HG03280 (cell line): ENCODE data around the gene STAM.
"Not testable (repeated sequence)": the region's sequence is repeated elsewhere in the genome, so short reads cannot be mapped to it uniquely, and the experiment has no call there.

Experiments used
- ATAC-seq: cut with Tn5 transposase; IDR thresholded peaks from one replicate; pipeline ENCODE4 v1.9.1; 2021; ENCODE audit warnings: mild to moderate bottlenecking, moderate library complexity; ENCODE audit not compliant: unreplicated experiment

Gene STAM

DNA sequence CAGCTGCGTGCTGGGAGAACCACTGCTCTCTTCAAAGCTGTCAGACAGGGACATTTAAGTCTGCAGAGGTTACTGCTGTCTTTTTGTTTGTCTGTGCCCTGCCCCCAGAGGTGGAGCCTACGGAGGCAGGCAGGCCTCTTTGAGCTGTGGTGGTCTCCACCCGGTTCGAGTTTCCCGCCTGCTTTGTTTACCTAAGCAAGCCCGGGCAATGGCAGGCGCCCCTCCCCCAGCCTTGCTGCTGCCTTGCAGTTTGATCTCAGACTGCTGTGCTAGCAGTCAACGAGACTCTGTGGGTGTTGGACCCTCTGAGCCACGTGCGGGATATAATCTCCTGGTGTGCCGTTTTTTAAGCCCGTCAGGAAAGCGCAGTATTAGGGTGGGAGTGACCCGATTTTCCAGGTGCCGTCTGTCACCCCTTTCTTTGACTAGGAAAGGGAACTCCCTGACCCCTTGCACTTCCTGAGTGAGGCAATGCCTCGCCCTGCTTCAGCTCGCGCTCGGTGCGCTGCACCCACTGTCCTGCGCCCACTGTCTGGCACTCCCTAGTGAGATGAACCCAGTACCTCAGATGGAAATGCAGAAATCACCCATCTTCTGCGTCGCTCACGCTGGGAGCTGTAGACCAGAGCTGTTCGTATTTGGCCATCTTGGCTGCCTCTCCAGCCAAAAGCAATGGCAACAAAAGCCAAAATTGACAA is 78.5 kb downstream of the STAM start:
- not testable (repeated sequence) for ATAC-seq

DNA sequence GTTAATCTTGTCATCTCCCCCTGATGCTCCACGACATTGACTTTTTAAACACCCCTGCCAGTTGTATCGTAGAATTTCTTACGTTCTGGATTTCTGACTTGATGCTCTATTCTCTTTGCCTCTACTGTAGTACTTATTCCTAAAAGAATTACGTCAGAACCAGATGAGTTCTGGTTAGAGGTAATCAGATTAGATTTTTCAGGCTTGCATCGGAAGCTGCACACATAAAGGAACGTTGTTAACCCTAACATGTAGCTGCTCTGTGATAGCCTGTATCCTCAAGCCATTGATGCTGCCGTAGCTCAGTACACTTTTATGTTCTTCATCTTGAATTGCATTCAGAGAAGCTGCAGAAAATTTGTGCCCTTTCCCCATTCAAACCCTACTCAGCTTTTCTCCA is 81.8 kb downstream of the STAM start:
- no peak for ATAC-seq

DNA sequence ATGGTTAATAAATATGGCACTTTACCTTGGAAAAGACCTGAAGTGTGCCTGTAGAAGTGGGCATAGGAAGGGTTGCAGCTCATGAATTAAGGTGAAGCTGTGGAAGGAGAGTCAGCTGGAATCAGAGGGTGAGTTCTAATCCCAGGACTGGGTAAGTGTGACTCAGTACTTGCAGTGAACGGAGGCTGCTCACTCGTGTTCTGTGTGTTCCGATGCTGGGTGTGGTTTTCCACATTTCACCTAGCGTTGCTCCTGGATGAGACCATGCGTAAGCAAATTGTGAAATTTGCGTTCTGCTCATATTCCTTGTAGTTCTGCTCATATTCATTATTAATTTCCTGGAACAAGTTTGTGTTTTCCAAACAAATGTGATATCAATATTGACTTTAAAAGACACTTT is 85.7 kb downstream of the STAM start:
- no peak for ATAC-seq

DNA sequence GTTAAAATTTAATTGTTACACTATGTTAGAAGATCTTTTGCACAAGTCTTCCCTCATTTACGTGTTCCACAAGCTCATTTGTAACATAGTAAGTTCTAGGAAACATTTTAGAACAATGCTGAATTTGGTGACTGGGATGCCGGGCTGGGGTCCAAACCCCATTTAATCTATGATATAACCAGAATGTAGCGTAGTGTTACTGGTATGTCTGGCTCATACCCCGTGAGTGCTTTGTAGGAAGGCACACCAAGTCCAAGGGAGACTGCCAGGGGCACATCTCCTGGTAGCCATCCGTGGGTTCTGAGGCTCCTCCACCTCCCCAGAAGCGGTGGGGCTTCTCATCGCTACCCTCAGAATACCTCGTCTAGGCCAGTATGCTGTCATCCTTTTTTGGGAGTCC is 86.7 kb downstream of the STAM start:
- ATAC-seq, result no peak

DNA sequence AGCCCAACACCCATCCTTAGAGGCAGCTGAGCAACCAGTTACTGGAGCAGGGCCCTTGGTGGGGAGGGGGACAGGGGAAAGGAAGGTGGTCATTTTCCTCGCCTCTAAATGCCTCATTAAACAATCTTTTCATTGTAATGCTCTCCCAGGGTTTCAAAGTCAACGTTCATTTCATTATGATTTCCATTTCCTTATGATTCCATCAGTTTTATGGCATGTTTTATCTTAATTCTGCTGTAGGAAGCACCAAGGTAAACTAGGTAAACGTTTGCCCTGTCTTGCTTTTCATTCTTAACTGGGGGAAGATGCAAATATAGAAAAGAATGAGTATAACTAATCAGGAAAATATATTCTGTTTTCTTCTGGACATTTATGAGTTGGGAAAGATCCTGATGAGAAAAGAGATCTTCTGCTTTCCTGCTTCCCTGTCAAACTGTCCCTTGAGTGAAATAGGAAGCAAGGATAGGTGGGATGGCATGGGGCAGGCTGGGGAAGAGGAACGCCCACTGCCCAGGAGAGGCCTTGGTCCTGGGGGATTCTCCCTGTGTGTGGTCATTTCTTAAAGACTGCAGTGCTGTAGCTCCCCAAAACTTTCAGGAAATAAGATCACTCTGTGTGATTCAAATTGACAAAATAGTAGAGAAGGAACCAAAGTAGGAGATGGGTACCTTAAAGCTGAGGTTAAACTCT is 87.5 kb downstream of the STAM start:
- ATAC-seq, result no peak

DNA sequence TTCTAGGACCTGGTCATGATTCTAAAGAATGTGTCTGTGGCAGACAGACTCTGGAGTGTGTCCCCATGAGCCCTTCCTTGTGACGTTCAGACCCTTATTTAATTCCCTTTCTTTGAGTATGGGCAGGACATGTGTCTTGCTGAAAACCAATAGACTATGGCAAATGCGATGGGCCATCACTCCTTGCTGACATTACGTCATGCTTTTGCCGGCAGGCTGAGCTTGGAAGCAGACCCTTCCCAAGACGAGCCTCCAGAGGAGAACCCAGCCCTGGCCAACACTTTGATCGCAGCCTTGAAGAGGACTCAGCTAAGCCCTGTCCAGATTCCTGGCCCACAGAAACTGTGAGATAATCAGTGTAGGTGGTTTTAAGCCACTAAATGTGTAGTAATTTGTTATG is 89.7 kb downstream of the STAM start:
- no peak for ATAC-seq

DNA sequence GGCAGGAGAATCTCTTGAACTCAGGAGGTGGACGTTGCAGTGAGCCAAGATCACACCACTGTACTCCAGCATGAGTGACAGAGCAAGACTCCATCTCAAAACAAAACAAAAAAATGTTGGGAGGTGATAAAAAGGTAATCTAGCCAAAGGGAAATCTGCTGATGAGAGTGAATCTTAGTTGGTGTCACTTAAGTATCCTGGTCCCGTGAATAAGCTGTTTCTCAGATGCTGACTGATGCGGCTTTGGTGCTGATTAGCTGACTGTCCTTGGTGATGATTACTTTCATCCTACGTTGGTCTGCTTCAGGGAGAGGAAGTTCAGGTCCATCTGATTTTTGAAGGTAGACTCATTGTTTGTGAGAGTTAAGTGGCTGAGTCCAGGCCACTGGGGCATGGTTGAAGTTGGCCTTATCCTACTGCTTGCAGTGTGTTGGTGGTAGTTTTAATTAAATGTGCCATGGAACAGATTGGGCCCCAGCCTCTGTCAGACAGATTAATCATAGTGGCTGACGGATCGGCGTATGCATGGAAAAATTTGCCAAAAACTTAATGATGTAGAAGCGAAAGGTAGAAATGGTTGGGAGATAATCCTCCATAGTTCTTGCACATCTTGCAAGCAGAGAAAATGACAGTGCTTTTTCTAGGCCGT is 90.6 kb downstream of the STAM start:
- no peak for ATAC-seq

DNA sequence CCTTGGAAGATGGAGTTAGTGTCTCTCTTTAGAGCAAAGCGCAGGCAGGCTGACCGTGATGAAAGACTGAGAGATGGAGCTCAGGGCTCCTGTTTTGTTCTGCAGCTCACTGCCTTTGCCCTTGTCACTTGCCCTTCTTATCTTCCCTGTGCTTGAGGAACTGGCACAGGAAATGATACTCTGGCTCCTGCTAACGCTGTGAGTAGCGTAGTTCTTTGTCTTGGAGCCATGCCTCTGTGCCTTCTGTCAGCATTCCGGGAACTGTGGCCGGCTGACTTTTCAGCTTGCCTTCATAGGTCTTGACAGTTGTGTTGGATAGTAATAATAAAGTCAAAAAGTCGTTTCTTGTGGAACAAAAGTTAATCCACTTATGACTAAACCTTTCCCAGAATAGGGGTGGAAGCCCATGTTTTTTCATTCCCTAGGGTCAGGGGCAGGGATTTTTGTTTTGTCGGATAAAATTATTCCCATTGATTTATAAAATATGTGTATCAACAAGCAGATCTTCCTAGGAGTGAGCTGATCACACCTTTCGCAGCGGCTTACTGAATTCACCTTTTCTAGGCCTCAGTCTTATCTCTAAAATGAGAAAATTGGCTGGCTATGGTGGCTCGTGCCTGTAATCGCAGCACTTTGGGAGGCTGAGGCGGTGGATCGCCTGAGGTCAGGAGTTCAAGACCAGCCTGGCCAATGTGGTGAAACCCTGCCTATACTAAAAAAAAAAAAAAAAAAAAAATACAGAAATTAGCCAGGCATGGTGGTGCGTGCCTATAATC is 91.4 kb downstream of the STAM start:
- ATAC-seq, result no peak

DNA sequence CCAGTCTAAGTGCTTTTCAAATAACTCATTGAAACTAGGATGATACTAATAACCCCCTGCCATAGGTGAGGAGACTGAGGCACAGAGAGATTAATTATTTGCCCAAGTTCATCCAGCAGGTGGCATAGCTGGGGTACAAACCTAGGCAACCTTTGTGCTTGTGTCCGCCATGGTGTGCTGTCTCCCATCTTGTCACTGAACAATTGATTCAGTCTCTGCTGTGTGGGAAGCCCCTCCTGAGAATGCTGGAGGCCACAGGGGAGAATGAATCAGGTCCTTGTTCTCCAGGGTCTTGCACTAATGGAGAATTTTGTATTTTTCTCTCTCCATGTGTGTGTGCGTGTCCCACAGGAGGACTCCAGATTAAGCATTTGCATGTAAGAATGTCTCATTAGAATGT is 92.3 kb downstream of the STAM start:
- no peak for ATAC-seq

DNA sequence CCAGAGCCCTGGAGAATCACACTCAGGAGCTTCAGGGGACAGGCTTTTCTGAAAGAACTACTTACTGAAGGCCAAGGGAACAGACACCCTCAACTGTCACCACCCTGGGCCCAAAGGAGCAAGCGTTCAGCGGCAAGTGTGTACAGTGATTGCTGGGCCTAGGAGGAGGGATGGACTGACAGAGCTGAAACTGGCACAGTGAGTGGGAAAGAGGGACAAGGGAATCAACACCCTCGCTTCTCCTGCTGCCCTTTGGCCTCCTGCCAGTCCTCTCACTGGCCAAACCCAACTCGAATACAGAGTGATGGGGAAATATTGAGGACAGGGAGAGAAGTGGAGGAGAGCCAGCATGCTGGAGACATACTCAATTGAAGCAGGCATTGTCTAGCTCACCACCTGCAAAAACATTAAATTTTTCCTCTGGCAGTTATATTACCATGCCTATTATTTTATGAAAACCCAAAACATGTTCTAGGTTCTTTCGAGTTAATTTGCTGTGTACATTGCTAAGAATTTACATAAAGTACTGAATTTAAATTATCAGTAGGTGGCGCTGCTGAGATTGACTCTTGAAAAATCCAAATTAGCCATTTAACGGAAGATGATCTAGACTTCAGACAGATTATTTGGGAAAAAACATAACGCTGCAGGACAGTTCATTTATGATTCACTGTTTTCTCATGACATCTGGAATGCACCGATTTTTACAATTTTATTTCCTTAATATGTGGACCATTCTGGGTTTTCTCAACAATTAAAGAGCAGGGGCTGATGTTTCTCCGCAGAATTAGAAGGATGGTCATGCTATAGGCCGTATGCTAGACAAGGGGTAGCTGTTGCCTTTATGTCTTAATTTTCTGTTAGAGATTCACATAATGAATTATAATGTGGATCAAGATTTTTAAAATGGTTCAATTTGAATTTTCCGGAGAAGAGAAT is 93.3 kb downstream of the STAM start:
- no peak for ATAC-seq

DNA sequence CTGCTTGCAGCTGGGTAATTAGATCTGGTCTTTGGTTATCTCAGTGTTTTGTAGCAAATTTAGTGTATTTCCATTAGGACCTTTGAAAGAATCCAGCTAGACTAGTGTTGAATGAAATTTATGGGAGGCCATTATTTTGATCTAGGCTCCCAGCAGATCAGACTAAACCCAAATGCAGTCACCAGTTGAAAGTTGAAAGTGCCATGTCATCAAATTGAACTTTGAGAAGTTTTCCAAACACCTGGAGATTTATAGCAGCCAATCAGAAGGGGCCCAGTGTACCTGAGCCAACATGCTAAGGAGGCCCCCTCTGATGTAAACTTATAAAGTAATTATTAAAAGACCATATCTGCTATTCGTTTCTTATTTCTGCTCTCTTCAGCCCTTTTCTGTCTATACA is 96.7 kb downstream of the STAM start:
- no peak for ATAC-seq

DNA sequence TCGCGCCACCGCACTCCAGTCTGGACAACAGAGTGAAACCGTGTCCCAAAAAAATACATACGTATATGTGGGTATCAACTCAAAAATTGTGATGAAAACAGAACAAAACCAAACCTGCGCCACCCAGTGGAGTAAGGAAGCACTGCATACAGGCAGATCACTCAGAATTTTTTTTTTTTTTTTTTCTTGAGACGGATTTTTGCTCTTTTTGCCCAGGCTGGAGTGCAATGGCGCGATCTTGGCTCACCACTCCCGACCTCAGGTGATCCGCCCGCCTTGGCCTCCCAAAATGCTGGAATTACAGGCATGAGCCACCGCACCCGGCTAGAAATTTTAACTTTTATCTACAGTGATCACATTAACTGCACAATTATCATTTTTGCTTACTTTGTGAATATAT is 99.0 kb downstream of the STAM start:
- no peak for ATAC-seq

DNA sequence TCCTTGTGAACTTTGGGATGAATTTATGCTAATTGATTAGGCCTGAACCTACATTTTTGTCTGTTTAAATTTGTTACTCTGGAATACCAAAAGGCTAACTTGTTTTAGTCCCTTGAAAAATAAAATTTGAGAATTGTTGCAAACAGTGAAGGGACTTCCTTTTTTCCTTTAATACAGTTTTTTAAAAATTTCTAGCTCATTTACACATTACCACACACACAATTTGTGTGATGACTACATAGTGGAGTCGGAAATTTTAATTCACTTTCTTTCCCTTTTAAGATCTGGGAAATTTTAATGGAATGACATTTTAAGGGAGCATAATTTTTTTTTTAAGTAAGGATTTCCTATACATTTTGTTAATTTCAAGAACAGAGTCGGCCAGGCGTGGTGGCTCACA is 99.5 kb downstream of the STAM start:
- no peak for ATAC-seq

DNA sequence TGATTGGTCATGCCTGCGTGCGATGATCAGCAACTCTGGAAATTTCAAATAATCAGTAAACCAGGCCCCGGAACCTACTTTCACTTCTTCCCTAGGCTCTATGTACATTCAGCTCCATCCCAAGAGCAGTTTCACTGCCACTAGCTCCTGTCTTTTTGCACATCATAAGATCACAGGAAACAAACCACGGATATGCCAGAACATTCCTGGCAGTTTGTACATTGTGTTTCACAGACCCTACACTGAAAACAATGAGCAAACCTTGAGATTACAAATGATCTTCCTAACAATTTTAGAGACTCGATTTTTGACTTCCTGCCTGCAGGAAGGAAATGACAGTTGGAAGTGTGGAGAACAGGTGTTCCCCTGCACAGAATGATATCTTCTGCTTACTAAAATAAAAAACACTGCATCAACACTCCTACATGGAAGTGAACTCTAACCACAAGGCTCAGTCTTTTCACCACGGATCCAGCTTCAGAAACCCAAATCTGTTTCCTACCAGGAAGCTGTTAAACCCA is 100.5 kb downstream of the STAM start:
- no peak for ATAC-seq

DNA sequence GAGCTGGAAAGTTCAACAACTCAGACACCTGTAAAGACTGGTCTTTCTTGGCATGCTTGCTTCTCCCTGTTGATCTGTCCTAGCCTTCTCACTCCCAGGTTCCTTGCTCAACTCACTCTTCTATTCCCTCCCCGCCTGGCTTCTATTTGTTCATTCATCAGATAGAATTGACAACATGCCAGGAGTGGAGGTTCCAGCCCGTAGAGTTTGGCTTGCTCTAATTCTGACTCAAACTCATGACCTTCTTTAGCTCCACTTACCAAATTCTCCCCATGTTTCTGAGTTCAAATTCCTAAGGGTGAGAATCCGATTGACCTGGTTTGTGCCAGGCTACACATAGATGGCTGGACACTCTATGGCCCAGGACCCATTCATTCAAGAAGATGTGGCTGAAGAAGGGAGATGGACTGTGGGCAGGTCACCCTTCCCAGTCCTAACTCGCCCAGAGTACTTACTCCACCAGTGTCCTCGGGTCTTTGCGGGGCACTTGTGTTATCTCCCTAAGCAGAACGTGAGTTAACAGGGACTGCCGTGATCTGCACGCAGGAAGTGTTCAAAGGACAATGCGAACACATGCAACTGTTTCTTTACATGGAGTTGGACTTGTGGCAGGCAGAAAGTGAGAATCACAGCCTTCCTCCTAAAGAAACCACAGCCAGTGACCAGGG is 104.1 kb downstream of the STAM start:
- no peak for ATAC-seq

DNA sequence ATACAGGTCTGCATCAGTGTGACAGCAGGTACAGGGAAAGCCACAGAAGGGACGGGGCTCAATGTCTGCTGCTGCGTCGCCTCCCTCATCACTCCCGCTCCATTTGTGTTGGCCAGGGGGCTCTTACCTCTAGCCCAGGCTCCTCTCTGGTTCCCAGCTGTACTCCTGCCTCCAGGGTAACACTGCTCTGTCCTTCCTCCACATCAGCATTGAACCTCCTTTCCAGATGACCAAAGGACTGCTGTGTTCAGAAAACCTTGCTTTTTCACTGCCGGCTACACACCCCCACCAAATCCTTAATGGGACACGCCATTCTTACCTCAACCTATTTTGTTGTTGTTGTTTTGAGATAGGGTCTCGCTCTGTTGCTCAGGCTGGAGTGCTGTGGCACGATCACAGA is 105.9 kb downstream of the STAM start:
- ATAC-seq, result no peak

DNA sequence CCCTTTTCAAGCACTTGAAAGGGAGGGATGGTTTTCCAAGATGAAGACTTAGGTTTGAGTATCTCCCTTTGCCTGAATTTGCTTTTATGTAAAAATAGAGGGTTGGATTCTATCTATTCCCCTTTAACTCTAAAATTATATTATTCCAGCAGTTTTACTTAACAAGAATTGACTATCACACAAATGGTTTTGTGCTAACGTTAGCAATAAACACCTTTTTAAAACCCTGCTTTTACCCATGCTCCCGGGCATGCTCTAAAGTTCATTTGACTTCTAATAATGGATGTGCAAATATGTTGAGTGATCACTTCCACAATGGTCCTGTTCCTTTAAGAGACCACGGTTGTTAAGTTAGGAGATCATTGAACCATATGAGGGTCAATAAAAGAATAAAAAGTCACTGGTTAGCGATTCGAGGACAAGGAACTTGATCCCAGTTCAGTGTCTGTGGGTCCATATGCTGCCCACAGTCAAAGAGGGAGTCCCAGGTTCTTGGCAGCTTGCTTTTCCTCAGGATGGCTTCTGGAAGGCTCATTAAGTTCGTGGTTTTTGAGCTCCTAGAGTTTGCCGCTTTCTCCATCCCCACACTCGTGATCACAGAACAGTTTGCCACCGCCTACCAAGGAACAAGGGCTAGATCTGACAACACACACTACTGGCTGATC is 108.0 kb downstream of the STAM start, which contains the start of gene TMEM236:
Gene TMEM236 (plus strand): TSS at position 421 of the 665 bp plus-strand sequence. CDS start 95 bp downstream, at position 516.
- no peak for ATAC-seq

DNA sequence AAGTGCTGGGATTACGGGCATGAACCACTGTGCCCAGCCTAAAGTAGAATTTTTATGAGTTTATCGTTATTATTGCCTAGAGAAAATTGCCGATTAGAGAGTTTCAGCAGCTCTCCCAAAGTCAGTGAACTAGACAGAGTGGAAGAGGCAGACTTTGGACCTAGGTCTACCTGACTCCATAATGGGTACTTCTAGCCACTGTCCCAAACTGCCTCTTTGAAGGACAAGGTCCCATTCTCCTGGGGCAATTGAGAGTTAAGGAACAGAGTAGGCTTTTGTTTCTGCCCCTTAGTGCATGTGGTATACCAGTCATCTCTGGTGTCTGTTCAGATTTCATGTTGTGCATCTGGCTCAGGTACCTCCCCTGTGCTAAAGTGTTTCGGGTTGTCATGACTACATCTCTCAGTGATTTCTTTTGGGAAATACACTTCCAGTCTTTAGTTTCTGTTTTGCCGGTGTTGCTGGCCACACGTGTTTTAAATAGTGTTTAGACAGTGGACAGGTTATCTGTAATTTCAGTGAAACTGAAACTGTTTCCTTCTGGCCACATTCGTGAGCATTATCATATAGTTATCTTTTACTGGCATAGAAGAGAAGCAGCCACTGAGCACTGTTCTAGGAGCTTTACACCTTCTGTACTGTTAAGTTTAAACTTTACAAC is 112.7 kb downstream of the STAM start:
- ATAC-seq, result peak; percentile 96
